AG04450 (cell line): Measurements from ENCODE around the gene NHS. TPM values are rescaled to one million over a fixed set of nuclear protein-coding genes. Genes with fewer than 3 reads are reported as not detected.

Source experiments
- CTCF ChIA-PET: fragments of 300-600, 350-600 bp; formaldehyde crosslinking; extraction: SDS; loops from one replicate; lab custom pipeline; 2022; ENCODE audit warnings: antibody characterized with exemption, inconsistent platforms; lab: Charles Lee
- POLR2A ChIA-PET: fragments of 350-600 bp; formaldehyde crosslinking; extraction: SDS; loops from one replicate; lab custom pipeline; 2021; ENCODE audit warnings: antibody characterized with exemption, inconsistent platforms; lab: Yijun Ruan, JAX
- DNase-seq: peaks from one replicate; pipeline ENCODE4 v3.0.0-alpha.2; 2011; ENCODE audit warnings: low read depth, low spot score
- H3K27ac ChIP-seq: one replicate; pipeline ENCODE4 v1.5.1; 2012; ENCODE audit warnings: low read depth, low read length, control low read depth
- H3K27me3 ChIP-seq: one replicate; pipeline ENCODE4 v1.6.0; 2012; ENCODE audit warnings: low read length; ENCODE audit not compliant: control insufficient read depth, insufficient read depth
- H3K4me3 ChIP-seq: 2 replicates; pipeline ENCODE4 v1.5.1; 2011; ENCODE audit warnings: mild to moderate bottlenecking, low read depth, low read length, control low read depth
- H3K9me3 ChIP-seq: 2 replicates; pipeline ENCODE4 v1.5.1; 2012; ENCODE audit warnings: low read length; ENCODE audit not compliant: control insufficient read depth, insufficient read depth
- CTCF ChIP-seq: IDR thresholded peaks from 2 replicates; pipeline ENCODE4 v1.5.1; 2011; ENCODE audit warnings: low read depth, low read length, control low read depth, inconsistent platforms
- polyA plus RNA-seq: library from polyadenylated mRNA; depleted of rRNA; stranded (reverse); fragments of >200 nt; gene quantifications from 2 replicates; pipeline ENCODE4 v1.2.3, GENCODE V29; 2011

The NHS gene
- polyA plus RNA-seq, 1 experiment = 2.0 TPM

DNA sequence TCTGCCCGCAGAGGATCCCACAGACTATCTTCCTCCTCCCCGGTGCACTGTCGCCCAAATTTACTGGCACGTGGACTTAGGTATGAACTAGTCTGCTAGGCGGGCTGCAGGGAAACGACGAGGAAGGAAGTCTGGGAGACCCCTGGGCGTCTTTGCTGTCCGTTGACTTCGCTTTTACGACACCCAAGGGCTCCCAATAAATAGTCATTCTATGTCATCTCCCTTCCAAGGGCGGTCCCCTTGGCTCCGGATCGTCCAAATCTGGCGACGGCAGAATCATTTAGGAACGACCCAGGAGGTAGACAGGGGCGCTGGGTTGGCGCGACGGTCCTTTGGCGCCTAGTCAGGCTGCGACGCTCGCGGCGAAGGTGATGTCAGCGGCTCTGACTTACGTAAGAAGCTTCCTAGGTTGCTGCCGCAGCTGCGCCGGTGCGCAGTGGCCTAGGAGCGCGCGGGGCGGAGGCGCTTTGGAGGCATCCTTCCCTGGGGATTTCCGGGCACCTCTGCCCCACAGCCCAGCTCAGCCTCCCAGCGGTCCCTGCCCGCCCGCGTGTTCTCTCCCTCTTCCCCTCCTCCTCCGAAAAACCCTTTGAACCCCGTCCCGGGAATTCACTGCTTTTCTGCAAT is 2.2 kb downstream of the NHS start:
- ChIA-PET CTCF (no interaction called here), POLR2A (interaction anchor here (0.5 kb wide), 1 partner anchor 48 kb away, joined by 3 read pairs; no protein-coding TSS in a partner anchor)
- Histone ChIP-seq H3K9me3 (no peaks in the 10 kb centered on the region; the same call in 1 of the 2 replicates), H3K4me3 (peak overlapping the region; percentile 73), H3K27ac (no peak overlapping the region), H3K27me3 (no peaks in the 10 kb centered on the region)
- TF ChIP-seq CTCF = no peak
- no peak for DNase-seq

- no peak for DNase-seq
- peak overlapping the region; percentile 73 for H3K4me3 ChIP-seq
- ChIA-PET POLR2A (no interaction called here), CTCF (no interaction called here)
- no peaks in the 10 kb centered on the region; the same call in 1 of the 2 replicates for H3K9me3 ChIP-seq
- no peak for TF ChIP-seq CTCF
- no peak overlapping the region for H3K27ac ChIP-seq
- no peaks in the 10 kb centered on the region for H3K27me3 ChIP-seq
These were observed 2.8 kb downstream of the NHS start for GRCh38 chrX:17377795-17378194.

GRCh38 chrX:17380221-17380620 is 5.2 kb downstream of the NHS start:
- TF ChIP-seq CTCF = no peak
- no peaks in the 10 kb centered on the region; the same call in 1 of the 2 replicates for H3K9me3 ChIP-seq
- no peak for DNase-seq
- no peak overlapping the region for H3K27ac ChIP-seq
- CTCF ChIA-PET = no interaction called here
- POLR2A ChIA-PET = no interaction called here
- H3K4me3 ChIP-seq = no peak overlapping the region
- no peaks in the 10 kb centered on the region for H3K27me3 ChIP-seq

- ChIA-PET CTCF (no interaction called here), POLR2A (no interaction called here)
- no peak overlapping the region for H3K4me3 ChIP-seq
- no peaks in the 10 kb centered on the region for H3K27me3 ChIP-seq
- no peaks in the 10 kb centered on the region for H3K9me3 ChIP-seq
- no peak for TF ChIP-seq CTCF
- DNase-seq = peak; percentile 37
- no peak overlapping the region for H3K27ac ChIP-seq
These were observed 15.4 kb downstream of the NHS start for GRCh38 chrX:17390419-17390850.

DNA sequence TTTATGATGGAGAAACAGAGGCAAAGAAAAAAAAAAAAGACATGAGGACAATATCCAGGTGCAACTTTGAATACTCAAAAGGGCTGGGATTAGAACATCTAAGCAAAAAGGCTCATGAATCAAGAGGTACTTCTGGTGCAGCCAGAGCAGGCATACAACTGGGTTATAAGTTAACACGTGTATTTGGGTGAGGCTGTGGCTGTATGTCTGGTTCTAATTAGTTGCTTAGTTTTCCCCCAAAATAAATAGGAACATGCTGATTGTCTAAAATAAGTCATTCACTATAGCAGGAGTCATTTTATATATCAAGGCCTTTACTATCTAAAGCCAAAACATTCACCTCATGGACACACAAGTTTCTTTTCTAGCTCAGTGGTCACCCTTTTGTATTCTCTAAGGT is 20.2 kb downstream of the NHS start:
- no peak for TF ChIP-seq CTCF
- Histone ChIP-seq H3K27me3 (no peaks in the 10 kb centered on the region), H3K4me3 (no peak overlapping the region), H3K27ac (no peak overlapping the region), H3K9me3 (no peaks in the 10 kb centered on the region; the same call in 1 of the 2 replicates)
- ChIA-PET POLR2A (no interaction called here), CTCF (no interaction called here)
- DNase-seq = no peak
